ENCODE measurements around the gene DBNDD1.
"Not testable (repeated sequence)": the region's sequence is repeated elsewhere in the genome, so short reads cannot be mapped to it uniquely, and the experiment has no call there.

DBNDD1 gene

GRCh38 chr16:90011508-90011819 is 7.8 kb downstream of the DBNDD1 start:
- no peaks in the 10 kb centered on the region for H3K36me3 ChIP-seq (ENCODE audit: insufficient read depth, low read length)
- no peaks in the 10 kb centered on the region for H3K79me2 ChIP-seq (ENCODE audit: control insufficient read depth, insufficient read depth, low read length, unreplicated experiment)
- H3K27ac ChIP-seq (ENCODE audit: low read depth, low read length) = no peak overlapping the region
- H3K4me3 ChIP-seq (ENCODE audit: low read depth, low read length) = no peak overlapping the region
- H3K27me3 ChIP-seq (ENCODE audit: insufficient read depth, low read length) = no peaks in the 10 kb centered on the region
- no peak overlapping the region for H2AFZ ChIP-seq (ENCODE audit: low read length, unreplicated experiment)
- H3K4me1 ChIP-seq (ENCODE audit: control insufficient read depth, insufficient read depth, low read length, unreplicated experiment) = no peaks in the 10 kb centered on the region

DNA sequence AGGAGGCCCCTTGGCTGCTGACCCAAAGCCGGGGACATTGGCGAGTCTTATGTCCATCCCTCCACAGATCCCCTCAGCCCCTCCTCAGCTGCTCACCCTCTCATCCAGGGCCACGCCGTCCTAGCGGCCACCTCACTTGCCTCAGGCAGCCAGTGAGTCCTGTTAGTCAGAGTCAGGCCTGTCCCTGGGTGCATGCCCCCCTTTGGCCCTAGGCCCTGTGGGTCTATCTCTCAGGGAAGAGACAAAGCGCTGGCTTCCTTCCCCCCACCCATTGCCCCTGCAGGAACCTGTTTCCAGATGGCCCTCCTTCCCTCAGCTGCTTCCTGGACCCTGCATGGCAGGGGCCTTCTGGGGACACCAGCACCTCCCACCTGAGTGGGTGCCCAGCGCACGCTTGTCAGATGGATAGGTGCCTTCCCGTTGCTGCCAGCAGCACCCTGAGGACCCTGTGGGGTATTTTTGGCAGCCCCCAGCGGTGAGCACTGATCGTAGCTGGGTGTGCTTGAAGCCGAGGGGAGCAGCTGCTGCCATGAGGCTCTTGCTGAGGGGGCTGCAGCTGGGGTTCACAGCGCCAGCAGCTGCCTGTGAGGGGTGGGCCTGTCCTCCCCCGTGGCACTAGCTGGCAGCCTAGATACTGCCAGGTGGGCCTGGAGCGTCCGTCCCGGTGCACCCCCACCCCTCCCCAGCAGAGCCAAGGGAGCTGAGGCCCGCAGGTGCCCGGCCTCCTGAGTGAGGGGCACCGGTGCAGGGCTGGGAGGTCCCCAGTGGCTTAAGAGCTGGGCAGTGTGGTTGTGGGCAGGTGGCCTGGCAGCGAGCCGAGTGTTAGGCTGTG is 8.4 kb downstream of the DBNDD1 start:
- Histone ChIP-seq H3K27ac (ENCODE audit: low read depth, low read length) (no peak overlapping the region), H3K4me3 (ENCODE audit: low read depth, low read length) (no peak overlapping the region), H3K36me3 (ENCODE audit: insufficient read depth, low read length) (no peaks in the 10 kb centered on the region), H3K27me3 (ENCODE audit: insufficient read depth, low read length) (no peaks in the 10 kb centered on the region), H2AFZ (ENCODE audit: low read length, unreplicated experiment) (no peak overlapping the region), H3K79me2 (ENCODE audit: control insufficient read depth, insufficient read depth, low read length, unreplicated experiment) (no peaks in the 10 kb centered on the region), H3K4me1 (ENCODE audit: control insufficient read depth, insufficient read depth, low read length, unreplicated experiment) (no peaks in the 10 kb centered on the region)

DNA sequence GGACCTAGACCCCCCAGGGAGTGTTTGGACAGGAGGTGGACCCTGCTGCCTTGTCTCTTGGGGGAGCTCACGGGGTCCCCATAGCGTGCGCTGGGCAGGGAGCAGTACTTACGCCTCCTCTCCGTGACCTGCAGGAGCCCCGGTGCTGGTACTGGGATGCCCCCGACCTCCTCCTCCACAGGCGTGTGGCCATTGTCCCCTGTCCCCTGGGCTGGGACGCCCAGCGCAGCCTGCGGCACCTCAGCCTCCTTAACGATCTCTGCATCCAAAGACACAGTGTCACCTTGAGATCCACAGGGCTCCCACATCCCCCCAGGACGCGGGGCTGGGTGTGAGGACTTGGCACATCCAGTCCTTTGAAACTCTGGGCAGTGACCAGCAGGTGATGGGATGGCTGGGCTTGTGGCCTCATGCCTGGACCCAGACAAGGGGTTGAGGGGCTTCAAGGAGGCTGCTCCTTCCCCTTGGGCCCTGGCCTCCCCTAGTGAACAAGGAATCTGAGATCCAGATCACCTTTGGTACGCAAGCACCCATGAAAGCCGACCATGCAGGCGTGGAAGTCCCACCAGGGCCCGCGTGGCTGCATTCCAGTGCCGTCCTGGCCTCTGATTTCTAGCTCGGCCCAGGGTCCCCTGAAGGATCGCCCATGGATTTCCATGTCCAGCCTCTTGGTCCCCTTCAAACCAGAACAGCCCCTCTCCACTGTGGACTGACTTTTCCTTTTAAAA is 9.9 kb downstream of the DBNDD1 start:
- Histone ChIP-seq H3K79me2 (ENCODE audit: control insufficient read depth, insufficient read depth, low read length, unreplicated experiment) (no peaks in the 10 kb centered on the region), H3K4me3 (ENCODE audit: low read depth, low read length) (no peak overlapping the region), H3K27me3 (ENCODE audit: insufficient read depth, low read length) (no peaks in the 10 kb centered on the region), H3K4me1 (ENCODE audit: control insufficient read depth, insufficient read depth, low read length, unreplicated experiment) (no peaks in the 10 kb centered on the region), H3K27ac (ENCODE audit: low read depth, low read length) (no peak overlapping the region), H2AFZ (ENCODE audit: low read length, unreplicated experiment) (no peak overlapping the region), H3K36me3 (ENCODE audit: insufficient read depth, low read length) (no peaks in the 10 kb centered on the region)

DNA sequence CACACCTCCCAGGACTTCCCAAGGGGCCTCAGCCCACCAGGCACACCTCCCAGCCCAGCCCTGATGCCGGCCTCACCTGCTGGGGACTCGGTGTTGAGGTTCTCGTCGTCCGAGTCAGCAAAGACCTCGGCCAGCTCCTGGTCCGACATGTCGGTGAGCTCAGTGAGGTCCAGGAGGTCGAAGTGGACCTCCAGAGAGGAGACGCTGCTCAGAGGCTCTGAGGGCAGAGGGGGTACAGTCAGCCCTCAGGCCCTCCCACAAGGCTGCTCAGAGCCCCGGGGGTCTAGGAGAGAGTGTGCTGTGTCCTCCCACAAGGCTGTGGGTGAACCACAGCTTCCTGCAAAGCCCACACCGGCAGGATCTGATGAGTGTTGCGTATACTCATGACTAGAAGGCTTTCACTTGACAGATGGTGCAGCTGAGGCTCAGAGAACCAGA is 10.5 kb downstream of the DBNDD1 start:
- no peaks in the 10 kb centered on the region for H3K36me3 ChIP-seq (ENCODE audit: insufficient read depth, low read length)
- H3K27ac ChIP-seq (ENCODE audit: low read depth, low read length) = no peak overlapping the region
- no peaks in the 10 kb centered on the region for H3K4me1 ChIP-seq (ENCODE audit: control insufficient read depth, insufficient read depth, low read length, unreplicated experiment)
- no peaks in the 10 kb centered on the region for H3K27me3 ChIP-seq (ENCODE audit: insufficient read depth, low read length)
- no peaks in the 10 kb centered on the region for H3K79me2 ChIP-seq (ENCODE audit: control insufficient read depth, insufficient read depth, low read length, unreplicated experiment)
- no peak overlapping the region for H3K4me3 ChIP-seq (ENCODE audit: low read depth, low read length)
- H2AFZ ChIP-seq (ENCODE audit: low read length, unreplicated experiment) = no peak overlapping the region

- H3K4me3 ChIP-seq (ENCODE audit: low read depth, low read length); H3K27ac ChIP-seq (ENCODE audit: low read depth, low read length); H3K4me1 ChIP-seq (ENCODE audit: control insufficient read depth, insufficient read depth, low read length, unreplicated experiment); H3K27me3 ChIP-seq (ENCODE audit: insufficient read depth, low read length); H2AFZ ChIP-seq (ENCODE audit: low read length, unreplicated experiment); H3K36me3 ChIP-seq (ENCODE audit: insufficient read depth, low read length); H3K79me2 ChIP-seq (ENCODE audit: control insufficient read depth, insufficient read depth, low read length, unreplicated experiment): not testable (repeated sequence)
Observed at GRCh38 chr16:90007635-90008234, 11.5 kb downstream of the DBNDD1 start.

GRCh38 chr16:90007015-90007414 is 12.2 kb downstream of the DBNDD1 start:
- H3K4me3 ChIP-seq (ENCODE audit: low read depth, low read length) = no peak overlapping the region
- no peaks in the 10 kb centered on the region for H3K27me3 ChIP-seq (ENCODE audit: insufficient read depth, low read length)
- no peaks in the 10 kb centered on the region for H3K36me3 ChIP-seq (ENCODE audit: insufficient read depth, low read length)
- no peak overlapping the region for H2AFZ ChIP-seq (ENCODE audit: low read length, unreplicated experiment)
- no peaks in the 10 kb centered on the region for H3K4me1 ChIP-seq (ENCODE audit: control insufficient read depth, insufficient read depth, low read length, unreplicated experiment)
- no peak overlapping the region for H3K27ac ChIP-seq (ENCODE audit: low read depth, low read length)
- no peaks in the 10 kb centered on the region for H3K79me2 ChIP-seq (ENCODE audit: control insufficient read depth, insufficient read depth, low read length, unreplicated experiment)

DNA sequence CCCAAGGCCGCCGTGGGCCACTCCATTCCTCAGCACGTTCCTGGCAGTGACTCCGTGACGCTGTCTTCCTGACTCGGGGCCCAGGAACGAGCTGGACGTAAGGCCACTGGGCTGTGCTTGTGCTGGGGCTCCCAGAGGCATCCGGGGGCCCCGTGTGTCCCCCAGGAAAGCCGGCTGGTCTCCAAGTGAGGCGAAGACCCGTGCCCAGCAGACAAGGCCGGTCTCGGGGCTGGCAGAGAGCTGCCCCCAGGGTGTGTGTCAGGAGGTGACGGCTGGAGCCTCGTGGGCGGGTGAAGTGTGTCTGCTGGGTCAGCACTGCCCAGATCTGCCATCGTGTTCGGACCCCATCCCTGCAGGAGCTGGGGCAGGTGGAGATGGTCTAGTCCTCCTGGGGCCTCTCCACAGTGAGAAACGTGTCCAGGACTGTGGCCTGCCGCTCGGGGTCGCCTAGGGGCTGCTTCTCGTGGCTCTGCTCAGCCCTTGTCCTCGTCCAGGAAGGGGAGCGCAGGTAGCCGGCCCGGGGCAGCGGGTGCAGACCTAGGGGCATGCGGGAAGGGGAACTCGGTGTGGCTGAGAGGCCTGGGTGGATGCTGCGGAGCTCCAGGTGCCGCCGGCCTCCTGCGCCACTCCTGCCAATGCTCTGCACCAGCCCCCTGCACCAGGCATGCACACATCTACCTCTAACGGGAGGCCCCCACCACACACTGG is 13.1 kb downstream of the DBNDD1 start:
- H3K4me1 ChIP-seq (ENCODE audit: control insufficient read depth, insufficient read depth, low read length, unreplicated experiment) = no peaks in the 10 kb centered on the region

DNA sequence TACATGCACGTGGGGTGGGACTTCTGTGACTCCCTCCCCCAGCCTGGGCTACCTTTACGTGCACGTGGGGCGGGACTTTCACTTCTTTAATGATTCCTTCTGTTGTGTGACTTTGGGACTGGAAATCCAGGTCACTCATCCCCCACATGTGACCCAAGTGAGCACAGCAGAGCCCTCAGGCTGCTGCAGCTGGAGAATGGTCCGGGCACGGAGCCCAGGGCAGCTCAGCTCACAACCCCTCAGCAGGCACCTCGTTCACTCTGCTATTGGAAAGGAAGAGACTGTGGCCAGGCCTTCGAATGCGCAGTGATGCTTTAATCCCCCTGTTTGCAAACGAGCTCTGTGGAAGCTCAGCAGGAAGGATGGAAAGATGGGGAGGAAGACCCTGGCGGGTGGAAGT is 14.7 kb downstream of the DBNDD1 start:
- no peak overlapping the region for H2AFZ ChIP-seq (ENCODE audit: low read length, unreplicated experiment)
- H3K27me3 ChIP-seq (ENCODE audit: insufficient read depth, low read length) = no peaks in the 10 kb centered on the region
- no peak overlapping the region for H3K27ac ChIP-seq (ENCODE audit: low read depth, low read length)
- no peaks in the 10 kb centered on the region for H3K79me2 ChIP-seq (ENCODE audit: control insufficient read depth, insufficient read depth, low read length, unreplicated experiment)
- H3K36me3 ChIP-seq (ENCODE audit: insufficient read depth, low read length) = peaks cover 7% of the 10 kb centered on the region; the same call in 1 of the 2 replicates
- H3K4me3 ChIP-seq (ENCODE audit: low read depth, low read length) = no peak overlapping the region
- no peaks in the 10 kb centered on the region for H3K4me1 ChIP-seq (ENCODE audit: control insufficient read depth, insufficient read depth, low read length, unreplicated experiment)

More for the DNA sequence above, 13.1 kb downstream of the DBNDD1 start:
- Histone ChIP-seq H3K27ac (ENCODE audit: low read depth, low read length) (no peak overlapping the region), H3K79me2 (ENCODE audit: control insufficient read depth, insufficient read depth, low read length, unreplicated experiment) (no peaks in the 10 kb centered on the region), H3K36me3 (ENCODE audit: insufficient read depth, low read length) (no peaks in the 10 kb centered on the region), H3K27me3 (ENCODE audit: insufficient read depth, low read length) (no peaks in the 10 kb centered on the region), H2AFZ (ENCODE audit: low read length, unreplicated experiment) (no peak overlapping the region), H3K4me3 (ENCODE audit: low read depth, low read length) (no peak overlapping the region)

DNA sequence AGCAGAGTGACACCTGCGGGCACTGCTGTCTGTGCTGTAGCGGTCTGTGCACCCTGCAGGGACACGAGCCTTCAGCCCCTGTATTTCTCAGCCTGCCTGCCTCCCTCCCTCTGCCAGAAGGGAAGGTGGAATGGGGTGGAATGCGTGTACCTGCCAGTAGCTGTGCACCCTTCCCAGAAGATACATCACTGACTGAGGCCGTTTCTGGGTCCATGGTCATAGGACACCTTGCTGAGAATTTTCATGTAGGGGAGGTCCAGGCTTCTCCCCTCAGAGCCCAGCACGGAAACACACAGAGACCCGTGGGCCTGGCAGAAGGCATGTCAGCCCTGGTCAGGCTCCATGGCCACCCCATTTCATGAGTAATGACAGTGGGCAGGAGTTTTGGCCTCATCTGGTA is 16.5 kb downstream of the DBNDD1 start:
- Histone ChIP-seq H3K27me3 (ENCODE audit: insufficient read depth, low read length) (no peaks in the 10 kb centered on the region), H2AFZ (ENCODE audit: low read length, unreplicated experiment) (no peak overlapping the region), H3K36me3 (ENCODE audit: insufficient read depth, low read length) (peaks cover 15% of the 10 kb centered on the region; the same call in 1 of the 2 replicates), H3K4me1 (ENCODE audit: control insufficient read depth, insufficient read depth, low read length, unreplicated experiment) (no peaks in the 10 kb centered on the region), H3K4me3 (ENCODE audit: low read depth, low read length) (no peak overlapping the region), H3K79me2 (ENCODE audit: control insufficient read depth, insufficient read depth, low read length, unreplicated experiment) (no peaks in the 10 kb centered on the region), H3K27ac (ENCODE audit: low read depth, low read length) (no peak overlapping the region)

DNA sequence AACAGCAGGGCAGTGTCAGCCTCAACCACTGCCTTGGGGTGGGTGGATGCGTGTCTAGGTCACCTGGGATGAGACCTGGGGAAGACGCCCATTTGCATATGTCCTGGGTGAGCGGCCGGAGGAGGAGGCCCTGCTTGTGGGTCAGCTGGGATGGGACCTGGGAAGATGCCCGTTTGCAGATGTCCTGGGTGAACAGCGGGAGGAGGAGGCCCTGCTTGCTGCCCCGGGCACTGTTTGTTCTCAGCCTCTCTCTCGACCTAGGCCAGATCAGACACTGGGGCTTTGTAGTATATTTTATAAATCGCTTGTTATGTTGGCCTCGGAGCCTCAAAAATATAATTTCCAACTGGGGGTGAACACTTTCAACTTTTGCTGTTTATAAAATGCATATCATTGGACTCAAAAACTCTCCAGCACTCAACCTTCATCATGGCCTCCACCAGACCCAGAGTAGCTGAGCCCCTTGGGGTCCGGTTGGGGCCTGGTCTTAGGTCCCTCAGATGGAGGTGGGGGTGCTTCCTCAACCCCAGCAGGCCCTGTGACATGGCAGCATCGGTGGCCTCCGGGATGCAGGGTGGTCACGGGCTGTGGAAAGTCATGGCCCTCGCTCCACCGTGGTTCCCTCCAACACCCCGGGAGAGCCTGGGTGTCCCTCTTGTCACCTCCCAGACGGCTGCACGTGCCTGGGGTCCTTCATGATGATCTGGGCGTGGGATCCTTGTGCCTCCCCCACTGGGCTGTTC is 17.3 kb downstream of the DBNDD1 start:
- no peak overlapping the region for H3K4me3 ChIP-seq (ENCODE audit: low read depth, low read length)
- no peaks in the 10 kb centered on the region for H3K4me1 ChIP-seq (ENCODE audit: control insufficient read depth, insufficient read depth, low read length, unreplicated experiment)
- H3K27me3 ChIP-seq (ENCODE audit: insufficient read depth, low read length) = no peaks in the 10 kb centered on the region
- H3K79me2 ChIP-seq (ENCODE audit: control insufficient read depth, insufficient read depth, low read length, unreplicated experiment) = no peaks in the 10 kb centered on the region
- H2AFZ ChIP-seq (ENCODE audit: low read length, unreplicated experiment) = no peak overlapping the region
- no peak overlapping the region for H3K27ac ChIP-seq (ENCODE audit: low read depth, low read length)
- H3K36me3 ChIP-seq (ENCODE audit: insufficient read depth, low read length) = peaks cover 15% of the 10 kb centered on the region; the same call in 1 of the 2 replicates
